ENCODE results near the gene DOCK6.

GRCh38 chr19:11209839-11210655, 52.3 kb downstream of the DOCK6 start:
- no peak for TF ChIP-seq HDAC1 (CRISPR knock-in tag; IDR thresholded peaks at IDR 0.05)
- no peak for TF ChIP-seq CTCF (CRISPR knock-in tag; IDR thresholded peaks at IDR 0.05)
- no peak for TF ChIP-seq POLR2A (IDR thresholded peaks at IDR 0.05; ENCODE audit: insufficient read depth in 1 of 2, low read depth in 2 of 2, low read length in 2 of 2)
- no peak for TF ChIP-seq ZFAT (CRISPR knock-in tag; conservative IDR thresholded peaks at IDR 0.05)
- no peak for TF ChIP-seq HOMEZ (CRISPR knock-in tag; IDR thresholded peaks at IDR 0.05; ENCODE audit: low read depth)

All from HepG2 (cell line).